K562 (cell line): ENCODE results near the gene SFMBT2. TPM values are rescaled to one million over a fixed set of nuclear protein-coding genes. Genes with fewer than 3 reads are reported as not detected.

Experiments
- ATAC-seq: fragments of 200-7000 bp; cut with Tn5 transposase; 3 replicates; pipeline ENCODE4 v1.9.1; 2020; ENCODE audit warnings: moderate library complexity
- BruUV-seq: library from RNA; stranded (reverse); fragments of 400-500 nt; replicated peaks from 2 replicates; lab custom pipeline; 2021; lab: Mats Ljungman, UMichigan
- CTCF ChIA-PET: fragments of 300-600 bp; formaldehyde crosslinking; extraction: SDS; loops from one replicate; lab custom pipeline; 2021; ENCODE audit warnings: low intra/inter-chr PET ratio; lab: Yijun Ruan, JAX
- POLR2A ChIA-PET: fragments of 300-600, 350-650 bp; sonication (Branson Sonifier 250); formaldehyde crosslinking; extraction: SDS; loops from one replicate; lab custom pipeline; 2021; ENCODE audit warnings: antibody characterized with exemption, inconsistent platforms; lab: Yijun Ruan, JAX
- DNase-seq, 4 experiments: peaks; one replicate each; pipeline versions ENCODE4 v3.0.0 to v3.0.0-alpha.2; 2011 to 2018; ENCODE audit warnings: low spot score in 3 of 4, mixed read lengths in 3 of 4; ENCODE audit errors: extremely low read depth in 1 of 4
- FAIRE-seq: peaks from 2 replicates; lab custom pipeline; 2011; peaks lifted over from hg19 to GRCh38; lab: Jason Lieb, UNC
- H2AFZ ChIP-seq: 2 replicates; pipeline ENCODE4 v1.6.0; 2011; ENCODE audit warnings: low read depth, low read length, control low read depth, inconsistent platforms
- H3K27ac ChIP-seq: fragments of 200-600 bp; 3 replicates; pipeline ENCODE4 v1.8.0; 2011; ENCODE audit warnings: low read depth, mild to moderate bottlenecking, control low read depth, inconsistent platforms, low read length, moderate library complexity, mixed read lengths; ENCODE audit errors: extremely low read depth
- H3K27me3 ChIP-seq, 2 experiments: fragments of 300-600 bp in 1 of 2; 2 replicates in 1 of 2; 3 replicates in 1 of 2; pipeline versions ENCODE4 v1.6.0 to v1.8.0; 2011; ENCODE audit warnings: inconsistent platforms in 2 of 2, low read length in 2 of 2, mild to moderate bottlenecking in 1 of 2, mixed read lengths in 1 of 2, moderate library complexity in 1 of 2; ENCODE audit not compliant: control insufficient read depth in 2 of 2, insufficient read depth in 2 of 2
- H3K36me3 ChIP-seq: fragments of 300-600 bp; 3 replicates; pipeline ENCODE4 v1.8.0; 2011; ENCODE audit warnings: mild to moderate bottlenecking, low read length, inconsistent platforms; ENCODE audit not compliant: control insufficient read depth, insufficient read depth
- H3K4me1 ChIP-seq, 2 experiments: fragments of 200-600 bp in 1 of 2; replicated peaks in 1 of 2; 2 replicates in 1 of 2; 3 replicates in 1 of 2; pipeline versions ENCODE4 v1.5.1 to v1.8.0; 2011; ENCODE audit warnings: inconsistent platforms in 2 of 2, low read length in 2 of 2, mild to moderate bottlenecking in 1 of 2, mixed read lengths in 1 of 2, moderate library complexity in 1 of 2; ENCODE audit not compliant: control insufficient read depth in 2 of 2, insufficient read depth in 2 of 2
- H3K4me2 ChIP-seq: 2 replicates; pipeline ENCODE4 v1.6.1; 2011; ENCODE audit warnings: low read length, control low read depth, inconsistent platforms, mixed read lengths; ENCODE audit not compliant: insufficient read depth
- H3K4me3 ChIP-seq: fragments of 200-600 bp; sonication (generic), shearing (Covaris generic); 2 replicates; pipeline ENCODE4 v1.5.1; 2016; ENCODE audit warnings: control low read depth, inconsistent platforms
- H3K79me2 ChIP-seq: fragments of 200-600 bp; 3 replicates; pipeline ENCODE4 v1.8.0; 2011; ENCODE audit warnings: low read length, inconsistent platforms; ENCODE audit not compliant: control insufficient read depth, insufficient read depth
- H3K9ac ChIP-seq, 2 experiments: 2 replicates each; pipeline versions ENCODE4 v1.6.0 to v1.6.1; 2011; ENCODE audit warnings: low read depth in 2 of 2, low read length in 2 of 2, control low read depth in 1 of 2, inconsistent platforms in 1 of 2, mild to moderate bottlenecking in 1 of 2, mixed read lengths in 1 of 2; ENCODE audit not compliant: insufficient read depth in 1 of 2
- H3K9me1 ChIP-seq: one replicate; pipeline ENCODE4 v1.6.0; 2011; ENCODE audit warnings: inconsistent platforms, mild to moderate bottlenecking, low read length, moderate library complexity; ENCODE audit not compliant: control insufficient read depth, insufficient read depth
- H3K9me3 ChIP-seq: replicated peaks from 2 replicates; pipeline ENCODE4 v1.5.1; 2011; ENCODE audit warnings: low read depth, low read length, inconsistent platforms; ENCODE audit not compliant: control insufficient read depth, insufficient read depth
- H4K20me1 ChIP-seq: replicated peaks from 2 replicates; pipeline ENCODE4 v1.6.1; 2011; ENCODE audit warnings: low read length, inconsistent platforms, mixed read lengths; ENCODE audit not compliant: control insufficient read depth, insufficient read depth
- E2F8 ChIP-seq: fragments of 450-650 bp; IDR thresholded peaks from 2 replicates; pipeline ENCODE4 v1.7.1; 2018; ENCODE audit warnings: mild to moderate bottlenecking, low read depth; ENCODE audit not compliant: partially characterized antibody
- NFIX ChIP-seq: fragments of 250-450 bp; sonication (Bioruptor Pico); IDR thresholded peaks from 2 replicates; pipeline ENCODE4 v1.4.0; 2020; ENCODE audit warnings: low read depth, mild to moderate bottlenecking, moderate library complexity
- WGBS: fragments of 100-300 bp; shearing (Covaris generic); methylation state at CpG from one replicate; pipeline ENCODE4 v1.1.6; 2016; ENCODE audit warnings: low coverage, mixed read lengths; ENCODE audit not compliant: insufficient coverage; ENCODE audit errors: missing lambda C conversion rate; 5-methylcytosine and 5-hydroxymethylcytosine counted together
- in situ Hi-C: fragments of 300-500 bp; cut with MboI; formaldehyde crosslinking; loops from 4 replicates; pipeline ENCODE4 v1.15.0; 2018; ENCODE audit warnings: inconsistent platforms, mixed read lengths
- intact Hi-C: fragments of 100-400 bp; cut with micrococcal nuclease; formaldehyde crosslinking; loops from 2 replicates; pipeline ENCODE4 v1.14.2; 2022
- polyA plus RNA-seq, 8 experiments: library from polyadenylated mRNA; depleted of rRNA in 4 of 8; stranded (reverse) in 5 of 8; unstranded in 3 of 8; fragments of >200 nt; fragmentation: Nextera tagmentation in 2 of 8; fragmentation: Illumina TruSeq in 1 of 8; extraction: Ambion mirVana in 2 of 8; extraction: Trizol in 1 of 8; gene quantifications; 2 replicates each; pipeline versions ENCODE4 v1.2.1 to v1.2.3, GENCODE V29; 2011 to 2014; ENCODE audit warnings: inconsistent platforms in 1 of 8, missing spikeins in 1 of 8
- total RNA-seq, 7 experiments: library from RNA; depleted of rRNA in 6 of 7; stranded (reverse); fragments of >200 nt in 6 of 7; fragmentation: Illumina TruSeq in 2 of 7; extraction: Trizol in 2 of 7; gene quantifications; 2 replicates each; pipeline versions ENCODE4 v1.2.1 to v1.2.3, GENCODE V29; 2011 to 2021; ENCODE audit warnings: low replicate concordance in 1 of 7
- TF ChIP-seq, protein P1 (sequence below): IDR thresholded peaks from 2 replicates; pipeline ENCODE4 v1.6.1; 2016; ENCODE audit warnings: missing genetic modification characterization, missing compliant biosample characterization

The SFMBT2 gene
- total and polyA plus RNA-seq, 9 of the 15 experiments (the other 6 are each of a cell fraction or from before 2014, with no cell fraction given), result 1.2 to 13.6 (median 7.6) TPM

DNA sequence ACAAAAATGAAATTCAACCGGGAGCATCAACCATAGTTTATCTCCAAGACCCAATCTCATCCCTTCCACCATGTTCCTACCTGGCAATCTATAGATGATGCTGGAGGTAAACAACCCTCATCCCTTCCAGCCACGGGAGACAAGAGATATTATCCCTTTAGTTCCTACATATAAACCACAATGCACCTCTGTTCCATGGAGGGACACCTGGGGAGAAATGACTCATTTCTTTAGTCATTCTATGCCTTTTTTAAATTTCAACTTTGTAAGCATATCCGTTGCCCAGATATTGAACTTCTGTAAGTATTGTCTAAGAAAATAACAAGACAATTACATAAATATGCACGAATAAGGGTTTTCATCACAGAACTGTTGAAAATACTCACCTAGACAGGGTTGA lies 15.5 kb upstream of the SFMBT2 start (continued):
- TF ChIP-seq, protein P1, sequence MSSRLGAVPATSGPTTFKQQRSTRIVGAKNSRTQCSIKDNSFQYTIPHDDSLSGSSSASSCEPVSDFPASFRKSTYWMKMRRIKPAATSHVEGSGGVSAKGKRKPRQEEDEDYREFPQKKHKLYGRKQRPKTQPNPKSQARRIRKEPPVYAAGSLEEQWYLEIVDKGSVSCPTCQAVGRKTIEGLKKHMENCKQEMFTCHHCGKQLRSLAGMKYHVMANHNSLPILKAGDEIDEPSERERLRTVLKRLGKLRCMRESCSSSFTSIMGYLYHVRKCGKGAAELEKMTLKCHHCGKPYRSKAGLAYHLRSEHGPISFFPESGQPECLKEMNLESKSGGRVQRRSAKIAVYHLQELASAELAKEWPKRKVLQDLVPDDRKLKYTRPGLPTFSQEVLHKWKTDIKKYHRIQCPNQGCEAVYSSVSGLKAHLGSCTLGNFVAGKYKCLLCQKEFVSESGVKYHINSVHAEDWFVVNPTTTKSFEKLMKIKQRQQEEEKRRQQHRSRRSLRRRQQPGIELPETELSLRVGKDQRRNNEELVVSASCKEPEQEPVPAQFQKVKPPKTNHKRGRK (tag), result no peak
- no peak for TF ChIP-seq NFIX (CRISPR knock-in tag)

- FAIRE-seq (no peak), ATAC-seq (no peak), DNase-seq (no peak)
- Histone ChIP-seq H3K4me2 (no peak overlapping the region), H3K36me3 (no peaks in the 10 kb centered on the region), H3K4me3 (no peak overlapping the region), H3K27ac (no peak overlapping the region), H3K9me1 (no peaks in the 10 kb centered on the region), H2AFZ (no peak overlapping the region), H3K4me1 (no peaks in the 10 kb centered on the region), H3K27me3 (peaks cover 16 to 28% of the 10 kb centered on the region in 2 experiments), H3K9me3 (no peaks in the 10 kb centered on the region), H4K20me1 (no peaks in the 10 kb centered on the region), H3K9ac (no peak overlapping the region), H3K79me2 (no peaks in the 10 kb centered on the region)
- no peak for TF ChIP-seq E2F8
- ChIA-PET CTCF (no interaction called here), POLR2A (interaction anchor here (0.7 kb wide), 1 partner anchor 314 kb away, joined by 3 read pairs; no protein-coding TSS in a partner anchor)
- intact Hi-C loops, result no loop called here
- WGBS, result 25% methylated on average over 5 of the region's 5 CpGs
- in situ Hi-C loops, result no loop called here
- no TSS peak for BruUV-seq
Measured at GRCh38 chr10:7425691-7426090, 14.9 kb upstream of the SFMBT2 start.
